Activated CD4-positive, alpha-beta T cell treated with anti-CD3 and anti-CD28 coated beads for 1 hour (primary cell): ENCODE results near the gene CCDC91.
A peak's percentile ranks its signal among the peaks of the same experiment; 100 is the strongest.
"Not testable (repeated sequence)": the region's sequence is repeated elsewhere in the genome, so short reads cannot be mapped to it uniquely, and the experiment has no call there.

Experiments used
- DNase-seq: peaks from one replicate; pipeline ENCODE4 v3.0.0-alpha.2; 2020

CCDC91 gene

GRCh38 chr12:28235985-28236384 is 45.7 kb downstream of the CCDC91 start:
- no peak for DNase-seq

DNA sequence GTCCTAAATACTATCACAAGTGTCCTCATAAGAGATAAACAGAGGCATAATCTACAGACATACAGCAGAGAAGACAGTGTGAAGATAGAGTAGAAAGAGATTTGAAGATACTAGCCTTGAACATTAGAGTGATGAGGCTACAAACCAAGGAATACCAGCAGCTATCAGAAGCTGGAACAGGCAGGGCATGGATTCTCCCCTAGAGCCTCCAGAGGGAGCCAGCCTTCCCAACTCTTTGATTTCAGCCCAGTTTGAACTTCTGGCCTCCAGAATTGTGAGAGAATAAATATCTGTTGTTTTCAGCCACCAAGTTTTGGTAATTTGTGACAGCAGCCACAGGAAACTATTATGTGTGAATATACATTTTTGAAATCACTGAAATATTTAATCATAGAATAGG is 47.2 kb downstream of the CCDC91 start:
- no peak for DNase-seq

GRCh38 chr12:28239918-28240317 is 49.7 kb downstream of the CCDC91 start:
- DNase-seq: no peak

- no peak for DNase-seq
Observed at GRCh38 chr12:28240853-28241252, 50.6 kb downstream of the CCDC91 start.

DNA sequence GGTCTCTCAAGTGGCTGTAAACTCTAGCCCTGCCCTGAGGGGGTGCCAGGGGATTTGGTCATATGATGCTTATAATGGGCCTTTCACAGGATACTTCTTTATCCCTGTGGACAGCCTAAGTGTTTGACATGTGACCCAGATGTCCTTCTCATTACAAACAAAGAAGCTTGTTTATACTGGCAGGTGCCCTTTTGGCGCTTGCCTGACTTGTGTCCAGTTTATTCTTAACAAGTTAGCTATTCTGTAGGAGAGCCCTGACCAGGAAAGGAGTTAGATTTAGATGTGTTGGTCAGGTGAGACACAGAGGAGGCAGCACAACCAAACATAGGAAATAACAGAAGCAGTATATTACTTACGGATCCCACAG is 51.9 kb downstream of the CCDC91 start:
- no peak for DNase-seq

DNA sequence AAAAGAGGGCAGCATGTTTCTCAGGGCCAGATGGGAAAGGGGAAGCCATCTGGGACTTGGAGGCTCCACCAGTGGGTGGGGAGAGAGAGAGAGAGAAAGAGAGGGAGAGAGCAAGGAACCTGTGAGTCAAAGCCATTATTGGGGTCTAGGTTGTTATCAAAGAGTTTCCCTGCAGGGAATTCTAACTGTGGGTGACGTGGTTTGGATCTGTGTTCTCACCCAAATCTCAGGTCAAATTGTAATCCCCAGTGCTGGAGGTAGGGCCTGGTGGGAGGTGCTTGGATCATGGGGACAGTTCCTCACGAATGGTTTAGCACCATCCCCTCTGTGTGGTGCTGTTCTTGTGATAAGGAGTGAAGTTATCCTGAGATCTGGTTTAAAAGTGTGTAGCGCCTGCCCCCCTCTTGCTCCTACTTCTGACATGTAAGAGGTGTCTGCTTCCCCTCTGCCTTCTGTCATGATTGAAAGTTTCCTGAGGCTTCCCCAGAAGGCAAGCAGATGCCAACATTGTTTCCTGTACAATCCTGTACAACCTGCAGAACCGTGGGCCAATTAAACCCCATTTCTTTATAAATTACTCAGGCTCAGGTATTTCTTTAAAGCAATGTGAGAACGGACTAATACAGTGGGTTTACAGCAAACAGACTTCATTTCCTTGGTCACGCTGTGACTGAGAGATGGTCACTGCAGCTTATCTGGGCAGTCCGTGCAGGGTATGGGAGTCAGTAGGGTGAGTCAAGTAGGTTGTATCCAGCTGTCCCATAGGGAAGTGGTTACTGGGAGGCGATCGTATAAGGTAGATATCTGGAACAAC is 52.4 kb downstream of the CCDC91 start:
- DNase-seq: no peak

- DNase-seq: no peak
Observed at GRCh38 chr12:28243310-28243633, 53.0 kb downstream of the CCDC91 start.

DNA sequence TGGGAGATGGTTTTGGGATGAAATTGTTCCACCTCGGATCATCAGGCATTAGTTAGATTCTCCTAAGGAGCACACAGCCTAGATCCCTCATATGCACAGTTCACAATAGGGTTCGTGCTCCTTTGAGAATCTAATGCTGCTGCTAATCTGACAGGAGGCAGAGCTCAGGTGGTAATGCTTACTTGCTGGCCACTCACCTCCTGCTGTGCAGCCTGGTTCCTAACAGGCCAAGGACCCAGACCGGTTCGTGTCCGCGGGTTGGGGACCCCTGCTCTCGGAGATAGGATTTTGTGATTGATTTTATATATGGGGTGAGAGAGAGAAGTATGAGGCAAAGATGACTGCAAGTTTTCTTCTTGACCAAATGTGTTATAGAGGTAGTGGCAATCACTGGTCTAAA is 57.5 kb downstream of the CCDC91 start:
- no peak for DNase-seq

- no peak for DNase-seq
Observed at GRCh38 chr12:28248555-28249145, 58.4 kb downstream of the CCDC91 start.

- DNase-seq: peak; percentile 10
Observed at GRCh38 chr12:28253161-28253641, 62.9 kb downstream of the CCDC91 start.

DNA sequence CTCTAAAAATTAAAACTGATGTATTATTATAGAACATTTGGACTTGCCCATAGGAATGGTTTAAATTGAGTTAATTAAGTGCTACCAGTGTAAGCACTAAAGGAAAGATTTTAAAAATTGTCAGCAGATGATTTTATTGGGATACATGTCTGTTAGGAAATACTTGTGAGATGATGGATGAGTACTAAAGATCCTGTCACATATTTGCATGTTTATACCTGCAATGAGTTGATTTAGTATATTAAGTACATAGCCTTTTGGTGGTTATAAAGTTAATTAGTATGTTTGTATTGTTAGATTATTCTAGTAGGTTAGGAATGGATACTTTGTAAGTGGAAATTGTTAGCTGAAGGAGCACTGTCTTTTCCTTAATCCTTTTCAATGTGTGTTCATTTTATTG is 67.2 kb downstream of the CCDC91 start:
- DNase-seq: no peak

DNA sequence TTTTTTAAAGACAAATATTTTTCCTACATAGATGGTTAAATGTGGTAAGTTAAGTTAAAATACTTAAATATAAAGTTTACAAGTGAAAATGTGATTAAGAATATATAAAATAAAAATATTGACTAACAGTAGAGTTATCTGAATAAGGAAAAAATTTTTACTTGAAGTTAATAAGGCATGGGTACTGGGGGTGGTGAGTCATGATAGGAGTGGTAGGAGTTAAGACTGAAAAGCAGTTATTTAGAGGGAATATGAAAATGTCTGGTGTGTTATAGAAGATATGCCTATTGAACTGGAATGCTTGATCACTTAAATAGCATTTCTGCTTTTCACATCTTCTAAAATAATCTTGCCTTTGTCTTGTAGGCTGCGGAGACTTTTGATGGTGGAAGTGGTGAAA is 68.7 kb downstream of the CCDC91 start:
- no peak for DNase-seq

DNA sequence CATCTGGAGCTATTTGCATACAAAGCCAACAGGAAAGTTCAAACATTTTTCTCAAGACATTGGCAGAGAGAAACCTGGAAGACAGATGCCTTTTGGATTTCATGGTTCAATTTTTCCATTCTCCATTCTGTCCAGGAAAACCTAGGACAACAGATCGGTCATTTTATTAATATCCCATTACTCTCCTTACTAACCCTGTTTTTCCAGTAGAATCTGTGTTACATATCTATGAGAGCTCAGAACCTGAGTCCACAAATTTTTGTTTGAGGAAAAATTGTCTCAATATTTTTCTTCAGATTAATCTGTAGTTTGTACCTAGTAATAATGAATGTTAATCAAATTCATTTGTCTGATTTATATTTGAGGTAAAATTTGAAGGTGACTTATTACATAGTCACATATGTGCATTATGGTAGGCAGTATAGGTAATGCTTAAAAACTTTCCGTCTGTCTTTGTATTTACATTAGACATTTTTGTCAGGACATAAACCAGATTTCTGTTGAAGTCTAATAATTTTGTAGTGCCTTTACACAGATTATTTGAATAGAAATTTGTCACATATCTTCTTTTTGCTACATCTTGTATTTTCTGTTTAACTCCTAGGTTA is 75.3 kb downstream of the CCDC91 start:
- no peak for DNase-seq

DNA sequence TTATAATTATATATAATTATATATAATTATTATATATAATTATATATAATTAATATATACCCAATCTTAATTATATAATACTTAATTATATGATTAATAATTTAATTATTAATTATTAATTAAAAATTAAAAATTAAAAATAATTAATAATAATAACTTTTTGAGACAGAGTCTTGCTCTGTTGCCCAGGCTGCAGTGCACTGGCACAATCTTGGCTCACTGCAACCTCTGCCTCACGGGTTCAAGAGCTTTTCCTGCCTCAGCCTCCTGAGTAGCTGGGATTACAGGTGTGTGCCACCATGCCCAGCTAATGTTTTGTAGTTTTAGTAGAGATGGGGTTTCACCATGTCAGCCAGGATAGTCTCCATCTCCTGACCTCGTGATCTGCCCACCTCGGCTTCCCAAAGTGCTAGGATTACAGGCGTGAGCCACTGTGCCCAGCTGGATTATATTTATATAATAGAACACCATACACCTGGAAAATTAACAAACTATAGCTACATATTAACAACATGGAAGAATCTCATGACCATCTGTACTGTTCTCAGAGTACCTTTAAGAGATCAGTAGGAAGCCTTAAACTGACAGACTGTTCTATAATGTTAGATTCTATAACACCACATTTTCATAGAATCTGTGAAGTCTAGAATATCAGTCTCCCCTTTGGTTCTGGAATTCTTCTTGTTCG is 77.8 kb downstream of the CCDC91 start:
- not testable (repeated sequence) for DNase-seq

- DNase-seq: no peak
Observed at GRCh38 chr12:28268608-28269229, 78.5 kb downstream of the CCDC91 start.

- DNase-seq: no peak
Observed at GRCh38 chr12:28269851-28270250, 79.6 kb downstream of the CCDC91 start.

- DNase-seq: no peak
Observed at GRCh38 chr12:28278499-28278898, 88.2 kb downstream of the CCDC91 start.

DNA sequence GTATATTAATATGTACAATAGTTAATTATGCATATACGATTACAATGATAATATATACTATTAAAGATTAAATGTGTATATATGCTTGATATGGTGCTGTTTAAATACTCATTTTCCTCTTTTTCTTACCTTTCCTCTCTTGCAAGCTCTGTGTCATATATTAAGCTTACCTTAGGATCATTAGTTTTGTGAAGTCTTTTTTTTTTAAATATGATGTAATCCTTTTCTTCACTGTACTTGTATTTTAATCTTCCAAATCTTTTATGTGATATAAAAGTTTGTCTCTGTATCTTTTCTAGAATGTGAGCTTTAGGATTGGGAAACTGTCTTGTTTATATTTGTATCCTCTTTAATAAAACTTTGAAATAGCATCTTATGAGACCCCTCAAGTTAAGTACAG is 88.7 kb downstream of the CCDC91 start:
- no peak for DNase-seq

GRCh38 chr12:28286352-28286751 is 96.1 kb downstream of the CCDC91 start:
- DNase-seq: no peak

DNA sequence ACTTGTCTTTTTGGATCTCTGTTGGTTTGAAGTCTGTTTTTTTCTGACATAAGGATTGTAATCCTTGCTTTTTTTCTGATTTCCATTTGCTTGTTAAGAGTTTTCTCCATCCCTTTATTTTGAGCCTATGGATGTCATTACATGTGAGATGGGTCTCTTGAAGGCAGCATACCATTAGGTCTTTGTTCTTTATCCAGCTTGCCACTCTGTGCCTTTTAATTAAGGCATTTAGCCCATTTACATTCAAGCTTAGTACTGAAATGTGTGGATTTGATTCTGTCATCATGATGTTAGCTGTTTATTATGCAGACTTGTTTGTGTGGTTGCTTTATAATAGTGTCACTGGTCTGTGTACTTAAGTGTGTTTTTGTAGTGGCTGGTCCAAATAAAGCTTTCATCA is 100.0 kb downstream of the CCDC91 start:
- DNase-seq: no peak

- DNase-seq: no peak
Observed at GRCh38 chr12:28292699-28293098, 102.4 kb downstream of the CCDC91 start.

- DNase-seq: no peak
Observed at GRCh38 chr12:28294300-28294699, 104.0 kb downstream of the CCDC91 start.

DNA sequence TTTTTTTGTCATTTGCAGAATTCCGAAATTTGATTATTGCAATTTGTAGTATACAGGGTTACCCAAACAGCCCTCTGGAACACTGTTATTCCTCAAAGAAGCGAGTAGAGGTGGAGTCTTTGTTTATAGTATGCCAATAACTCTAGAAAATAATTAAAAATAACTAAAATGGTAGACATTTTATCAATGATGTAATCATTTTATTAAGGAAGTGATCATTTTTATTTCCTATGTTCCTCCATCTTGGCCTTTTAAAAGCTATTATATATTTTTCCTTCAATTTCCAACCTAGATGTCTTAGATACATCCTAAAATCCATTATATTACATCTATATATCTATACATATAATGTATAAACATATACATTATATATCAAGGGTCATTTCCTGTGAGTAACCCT is 106.0 kb downstream of the CCDC91 start:
- DNase-seq: no peak
